Karpas-422 (cell line): ENCODE results near the gene ZNF718. TPM values are rescaled to one million over a fixed set of nuclear protein-coding genes. Genes with fewer than 3 reads are reported as not detected.
"Not testable (repeated sequence)": the region's sequence is repeated elsewhere in the genome, so short reads cannot be mapped to it uniquely, and the experiment has no call there.

Experiments
- DNase-seq: peaks from one replicate; pipeline ENCODE4 v3.0.0-alpha.2; 2015
- H2AFZ ChIP-seq: fragments of 200-600 bp; sonication (generic); 2 replicates; pipeline ENCODE4 v1.6.1; 2014; ENCODE audit warnings: antibody characterized with exemption, low read length, mixed read lengths
- H3K27ac ChIP-seq: fragments of 200-600 bp; sonication (generic); 2 replicates; pipeline ENCODE4 v1.5.1; 2014; ENCODE audit warnings: mild to moderate bottlenecking, low read length, moderate library complexity
- H3K27me3 ChIP-seq: fragments of 200-600 bp; sonication (generic); 2 replicates; pipeline ENCODE4 v1.6.1; 2014; ENCODE audit warnings: low read length, mixed read lengths
- H3K36me3 ChIP-seq: fragments of 200-600 bp; sonication (generic); 2 replicates; pipeline ENCODE4 v1.6.1; 2014; ENCODE audit warnings: low read length, mixed read lengths; ENCODE audit not compliant: insufficient read depth
- H3K4me1 ChIP-seq: fragments of 200-600 bp; sonication (generic); 2 replicates; pipeline ENCODE4 v1.6.1; 2014; ENCODE audit warnings: mild to moderate bottlenecking, low read length, mixed read lengths
- H3K4me2 ChIP-seq: fragments of 200-600 bp; sonication (generic); 2 replicates; pipeline ENCODE4 v1.6.1; 2014; ENCODE audit warnings: low read length, low read depth, mild to moderate bottlenecking; ENCODE audit not compliant: poor library complexity, severe bottlenecking
- H3K4me3 ChIP-seq: fragments of 200-600 bp; sonication (generic); 2 replicates; pipeline ENCODE4 v1.5.1; 2014; ENCODE audit warnings: mild to moderate bottlenecking, antibody characterized with exemption, low read length, mixed read lengths
- H3K79me2 ChIP-seq: fragments of 200-600 bp; sonication (generic); 2 replicates; pipeline ENCODE4 v1.6.1; 2014; ENCODE audit warnings: mild to moderate bottlenecking, low read length, mixed read lengths
- H3K9ac ChIP-seq: fragments of 200-600 bp; sonication (generic); 2 replicates; pipeline ENCODE4 v1.6.0; 2014; ENCODE audit warnings: low read length
- H3K9me2 ChIP-seq: fragments of 200-600 bp; sonication (generic), shearing (Covaris generic); replicated peaks from 2 replicates; pipeline ENCODE4 v1.6.0; 2014; ENCODE audit warnings: mild to moderate bottlenecking, low read length, moderate library complexity; ENCODE audit not compliant: insufficient read depth
- H3K9me3 ChIP-seq: fragments of 300-700, 200-600 bp; sonication (generic); 2 replicates; pipeline ENCODE4 v1.6.1; 2014; ENCODE audit warnings: low read length, mixed read lengths
- H4K20me1 ChIP-seq: fragments of 200-600 bp; sonication (generic); 2 replicates; pipeline ENCODE4 v1.6.1; 2014; ENCODE audit warnings: mild to moderate bottlenecking, antibody characterized with exemption, low read length, low read depth; ENCODE audit not compliant: insufficient read depth
- total RNA-seq: library from RNA; depleted of rRNA; stranded (reverse); fragments of >200 nt; shearing (Covaris generic); gene quantifications from 2 replicates; pipeline ENCODE4 v1.2.3, GENCODE V29; 2014; ENCODE audit warnings: low replicate concordance

The ZNF718 gene
- total RNA-seq, 1 experiment from 2014 or later = 38.7 TPM

DNA sequence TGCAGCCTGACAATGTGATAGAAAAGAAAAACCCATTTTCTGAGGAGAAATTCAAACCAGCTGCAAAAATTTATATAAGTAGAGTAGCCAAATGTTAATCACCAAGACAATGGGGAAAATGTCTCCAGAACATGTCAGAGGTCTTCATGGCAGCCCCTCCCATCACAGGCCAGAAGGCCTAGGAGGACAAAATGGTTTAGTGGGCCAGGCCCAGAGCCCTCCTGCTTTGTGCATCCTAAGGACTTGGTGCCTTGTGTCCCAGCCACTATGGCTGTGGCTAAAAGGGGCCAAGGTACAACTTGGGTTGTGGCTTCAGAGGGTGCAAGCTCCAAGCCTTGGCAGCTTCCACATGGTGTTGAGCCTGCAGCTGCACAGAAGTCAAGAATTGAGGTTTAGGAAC, 78.5 kb downstream of the ZNF718 start:
- not testable (repeated sequence) for H3K79me2 ChIP-seq

DNA sequence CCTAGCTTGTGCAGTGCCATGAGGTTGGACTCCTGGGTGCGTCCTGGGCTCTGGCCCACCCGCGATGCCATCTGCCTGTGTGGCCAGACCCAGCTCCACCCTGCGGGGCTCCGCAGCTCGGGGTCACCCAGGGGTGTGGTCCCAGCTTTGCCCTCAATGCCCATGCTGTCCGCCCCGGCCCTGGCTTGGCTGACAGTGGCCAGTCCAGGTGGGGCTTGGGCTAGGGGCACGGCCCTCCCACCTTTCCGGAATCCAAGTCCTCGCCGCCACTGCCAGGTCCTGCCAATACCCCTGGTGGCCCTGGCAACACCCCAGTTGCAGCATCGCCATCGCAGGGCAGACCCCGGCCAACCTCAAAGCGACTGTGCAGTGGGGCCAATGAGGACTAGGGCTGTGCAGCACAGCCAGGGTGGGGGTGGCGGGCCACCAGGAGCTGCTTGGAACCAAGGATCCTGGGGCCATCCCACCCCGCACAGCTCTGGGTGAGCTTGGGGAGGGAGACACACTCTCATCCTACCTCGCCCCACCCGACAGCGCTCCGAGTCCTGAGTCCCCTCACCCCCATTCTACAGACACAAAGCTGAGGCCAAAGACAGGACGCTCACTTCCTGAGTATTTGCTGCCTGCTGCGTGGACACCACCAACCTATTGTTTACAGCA, 80.9 kb downstream of the ZNF718 start:
- H3K36me3 ChIP-seq = peaks cover 50% of the 10 kb centered on the region
- H3K4me1 ChIP-seq = peaks cover 13% of the 10 kb centered on the region
- H3K9me2 ChIP-seq = no peaks in the 10 kb centered on the region
- H3K79me2 ChIP-seq = no peaks in the 10 kb centered on the region
- H3K4me3 ChIP-seq = no peak overlapping the region
- H3K27ac ChIP-seq = no peak overlapping the region
- no peak for DNase-seq
- H3K9me3 ChIP-seq = peaks cover 21% of the 10 kb centered on the region
- H4K20me1 ChIP-seq = no peaks in the 10 kb centered on the region
- no peak overlapping the region for H3K4me2 ChIP-seq
- no peak overlapping the region for H3K9ac ChIP-seq
- no peaks in the 10 kb centered on the region for H3K27me3 ChIP-seq
- no peak overlapping the region for H2AFZ ChIP-seq

More for the DNA sequence above, 78.5 kb downstream of the ZNF718 start:
- Histone ChIP-seq H3K9me3 (peaks cover 13% of the 10 kb centered on the region), H3K36me3 (peaks cover 42% of the 10 kb centered on the region)
- not testable (repeated sequence) for H3K27me3 ChIP-seq, H3K9me2 ChIP-seq, H3K4me3 ChIP-seq, DNase-seq, H3K4me2 ChIP-seq, H3K27ac ChIP-seq, H3K9ac ChIP-seq, H3K4me1 ChIP-seq, H4K20me1 ChIP-seq, H2AFZ ChIP-seq

DNA sequence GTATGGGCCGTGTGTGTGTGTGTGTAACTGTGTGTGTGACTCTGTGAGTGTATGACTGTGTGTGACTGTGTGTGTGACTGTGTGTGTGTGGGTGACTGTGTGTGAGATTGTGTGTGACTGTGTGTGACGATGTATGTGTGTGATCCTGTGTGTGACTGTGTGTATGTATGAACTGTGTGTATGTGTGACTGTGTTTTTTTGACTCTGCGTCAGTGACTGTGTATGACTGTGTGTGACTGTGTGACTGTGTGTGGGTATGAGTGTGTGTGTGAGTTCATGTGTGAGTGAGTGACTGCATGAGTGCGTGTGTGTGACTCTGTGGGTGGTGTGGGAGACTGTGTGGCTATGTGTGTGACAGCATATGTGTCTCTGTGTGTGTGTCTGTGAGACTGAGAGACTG, 81.8 kb downstream of the ZNF718 start:
- Histone ChIP-seq H3K36me3 (peaks cover 48% of the 10 kb centered on the region), H3K27me3 (no peaks in the 10 kb centered on the region), H3K9me3 (peaks cover 24% of the 10 kb centered on the region), H2AFZ (no peak overlapping the region), H3K9me2 (no peaks in the 10 kb centered on the region), H3K9ac (no peak overlapping the region), H3K79me2 (no peaks in the 10 kb centered on the region), H3K4me1 (peaks cover 21% of the 10 kb centered on the region), H4K20me1 (no peaks in the 10 kb centered on the region), H3K27ac (no peak overlapping the region), H3K4me2 (no peak overlapping the region), H3K4me3 (no peak overlapping the region)
- no peak for DNase-seq

DNA sequence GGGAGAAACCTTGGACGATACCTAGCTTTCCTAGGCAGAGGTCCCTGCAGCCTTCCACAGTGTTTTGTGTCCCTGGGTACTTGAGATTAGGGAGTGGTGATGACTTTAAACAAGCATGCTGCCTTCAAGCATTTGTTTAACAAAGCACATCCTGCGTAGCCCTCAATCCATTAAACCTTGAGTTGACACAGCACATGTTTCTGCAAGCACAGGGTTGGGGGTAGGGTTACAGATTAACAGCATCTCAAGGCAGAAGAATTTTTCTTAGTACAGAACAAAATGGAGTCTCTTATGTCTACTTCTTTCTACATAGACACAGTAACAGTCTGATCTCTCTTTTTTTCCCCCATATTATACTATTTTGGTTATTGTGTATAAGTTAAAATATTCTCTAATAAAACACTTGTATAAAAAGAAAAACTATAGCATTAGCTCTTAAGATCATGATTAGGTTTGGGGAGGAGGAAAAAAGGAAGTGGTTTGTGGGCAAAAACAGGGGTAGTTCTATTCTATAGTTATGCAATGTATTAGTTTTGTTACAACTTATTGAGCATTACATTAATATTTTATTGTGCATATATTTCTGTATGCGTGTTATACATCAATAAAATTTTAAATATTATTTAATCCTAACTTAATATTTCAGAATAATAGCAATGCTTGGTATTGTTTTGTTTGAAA, 84.3 kb downstream of the ZNF718 start:
- not testable (repeated sequence) for H3K9ac ChIP-seq, DNase-seq, H3K4me3 ChIP-seq, H3K27me3 ChIP-seq, H2AFZ ChIP-seq, H3K9me2 ChIP-seq, H3K4me2 ChIP-seq, H3K79me2 ChIP-seq, H4K20me1 ChIP-seq
- H3K4me1 ChIP-seq = peaks cover 28% of the 10 kb centered on the region
- H3K36me3 ChIP-seq = peaks cover 45% of the 10 kb centered on the region
- peaks cover 21% of the 10 kb centered on the region for H3K9me3 ChIP-seq
- peak overlapping the region; percentile 93 for H3K27ac ChIP-seq

DNA sequence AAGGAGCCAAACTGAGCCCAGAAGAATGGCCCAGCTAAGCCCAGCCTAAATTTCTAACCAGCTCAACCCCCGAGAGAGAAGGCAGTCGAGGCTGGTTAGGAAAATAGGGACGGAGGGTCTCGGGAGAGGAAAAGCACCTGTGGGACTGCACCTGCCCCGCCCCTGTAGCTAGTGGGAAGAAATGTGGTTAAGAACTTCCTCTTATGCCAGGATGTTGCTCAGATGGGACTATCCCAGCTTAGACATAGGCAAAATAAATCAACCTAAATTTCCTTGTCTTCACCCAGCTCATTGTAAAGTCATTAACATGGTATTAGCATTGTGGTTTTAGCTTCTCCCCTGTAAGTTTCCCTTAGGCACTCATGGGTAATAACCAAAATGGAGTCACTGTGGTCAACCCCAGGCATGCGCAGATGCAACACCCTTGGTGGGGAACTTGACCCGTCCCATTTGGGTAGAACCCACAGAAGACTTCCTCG, 86.8 kb downstream of the ZNF718 start:
- Histone ChIP-seq H3K79me2 (0 out of 2 replicates have a peak, but pooled peaks cover 2% of the 10 kb centered on the region), H4K20me1 (no peaks in the 10 kb centered on the region), H3K36me3 (peaks cover 42% of the 10 kb centered on the region), H3K4me2 (no peak overlapping the region), H3K27ac (peak overlapping the region; percentile 93), H3K4me1 (peaks cover 47% of the 10 kb centered on the region), H3K9me3 (peaks cover 18% of the 10 kb centered on the region), H3K9ac (no peak overlapping the region), H3K4me3 (no peak overlapping the region), H3K27me3 (no peaks in the 10 kb centered on the region), H2AFZ (no peak overlapping the region), H3K9me2 (no peaks in the 10 kb centered on the region)
- DNase-seq = peak; percentile 65

DNA sequence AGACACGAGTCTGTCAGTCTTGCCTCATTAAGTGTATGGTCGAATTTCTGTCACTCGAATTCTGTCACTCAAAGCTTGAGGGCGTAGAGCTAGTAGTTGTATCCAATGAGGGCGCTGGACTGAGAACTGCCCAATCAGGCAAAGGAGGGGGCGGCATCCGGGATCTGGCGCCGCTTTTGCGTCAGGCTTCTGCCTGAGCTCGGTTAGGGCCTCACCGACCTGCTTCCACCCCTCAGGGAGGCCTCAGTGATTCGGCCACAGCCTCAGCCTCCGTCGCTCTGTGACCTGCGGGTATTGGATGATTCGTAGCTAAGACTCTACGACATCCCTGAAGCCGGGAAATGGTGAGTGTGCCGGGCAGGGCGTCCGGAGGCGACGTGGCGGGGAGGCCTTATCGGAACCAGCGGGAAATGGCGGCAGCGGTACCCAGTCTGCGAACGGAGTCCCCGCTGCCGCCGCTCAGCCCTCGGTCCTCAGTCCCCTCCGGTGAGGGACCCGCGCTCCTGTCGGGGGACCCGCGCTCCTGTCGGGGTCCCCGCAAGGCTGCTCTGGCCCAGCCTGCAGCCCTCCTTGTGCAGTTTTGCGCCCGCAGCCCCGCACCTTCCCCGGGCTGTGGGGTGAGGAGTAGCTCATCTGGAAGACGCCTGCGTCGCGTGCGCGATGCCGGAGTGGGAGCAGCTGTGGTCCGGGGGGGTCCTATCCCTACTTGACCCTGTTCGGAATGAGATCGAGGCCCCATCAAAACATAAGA, 88.3 kb downstream of the ZNF718 start:
- H3K27ac ChIP-seq = no peak overlapping the region
- H3K4me2 ChIP-seq = no peak overlapping the region
- no peaks in the 10 kb centered on the region for H3K27me3 ChIP-seq
- H3K9me2 ChIP-seq = no peaks in the 10 kb centered on the region
- 0 out of 2 replicates have a peak, but pooled peaks cover 2% of the 10 kb centered on the region for H3K79me2 ChIP-seq
- H3K36me3 ChIP-seq = peaks cover 36% of the 10 kb centered on the region
- H3K4me1 ChIP-seq = peaks cover 63% of the 10 kb centered on the region
- peaks cover 12% of the 10 kb centered on the region for H3K9me3 ChIP-seq
- no peak overlapping the region for H3K4me3 ChIP-seq
- H2AFZ ChIP-seq = no peak overlapping the region
- H3K9ac ChIP-seq = no peak overlapping the region
- H4K20me1 ChIP-seq = no peaks in the 10 kb centered on the region
- DNase-seq = no peak

DNA sequence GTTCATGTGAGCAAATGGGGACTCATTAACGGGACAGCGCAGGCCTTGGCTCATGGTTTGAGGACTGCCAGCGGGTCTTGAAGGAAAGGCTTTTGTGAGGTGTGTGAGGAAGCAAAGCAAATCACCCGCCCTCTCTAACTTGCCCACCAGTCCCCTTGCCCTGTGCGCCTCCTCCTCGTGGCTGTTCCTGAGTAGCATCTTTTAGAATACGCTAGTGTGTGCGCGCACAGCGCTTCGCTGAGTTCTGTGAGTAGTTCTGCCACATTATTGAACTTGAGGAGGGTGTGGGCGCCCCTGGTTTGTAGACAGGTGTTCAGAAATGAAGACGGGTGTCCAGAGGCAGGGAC, 88.9 kb downstream of the ZNF718 start:
- H3K4me1 ChIP-seq = peaks cover 66% of the 10 kb centered on the region
- H2AFZ ChIP-seq, H3K27ac ChIP-seq, DNase-seq, H3K27me3 ChIP-seq, H3K79me2 ChIP-seq, H3K4me3 ChIP-seq, H3K4me2 ChIP-seq, H3K9me2 ChIP-seq, H3K9ac ChIP-seq, H4K20me1 ChIP-seq: not testable (repeated sequence)
- peaks cover 10% of the 10 kb centered on the region for H3K9me3 ChIP-seq
- peaks cover 35% of the 10 kb centered on the region for H3K36me3 ChIP-seq
